Measurements from ENCODE around the gene ZYX. TPM values are rescaled to one million over a fixed set of nuclear protein-coding genes. Genes with fewer than 3 reads are reported as not detected.

Gene ZYX
- total and polyA plus RNA-seq, 2 of the 13 experiments (the other 11 are each of a cell fraction or from before 2014, with no cell fraction given) = 9.9 to 13.7 TPM

- TF ChIP-seq, protein P1, sequence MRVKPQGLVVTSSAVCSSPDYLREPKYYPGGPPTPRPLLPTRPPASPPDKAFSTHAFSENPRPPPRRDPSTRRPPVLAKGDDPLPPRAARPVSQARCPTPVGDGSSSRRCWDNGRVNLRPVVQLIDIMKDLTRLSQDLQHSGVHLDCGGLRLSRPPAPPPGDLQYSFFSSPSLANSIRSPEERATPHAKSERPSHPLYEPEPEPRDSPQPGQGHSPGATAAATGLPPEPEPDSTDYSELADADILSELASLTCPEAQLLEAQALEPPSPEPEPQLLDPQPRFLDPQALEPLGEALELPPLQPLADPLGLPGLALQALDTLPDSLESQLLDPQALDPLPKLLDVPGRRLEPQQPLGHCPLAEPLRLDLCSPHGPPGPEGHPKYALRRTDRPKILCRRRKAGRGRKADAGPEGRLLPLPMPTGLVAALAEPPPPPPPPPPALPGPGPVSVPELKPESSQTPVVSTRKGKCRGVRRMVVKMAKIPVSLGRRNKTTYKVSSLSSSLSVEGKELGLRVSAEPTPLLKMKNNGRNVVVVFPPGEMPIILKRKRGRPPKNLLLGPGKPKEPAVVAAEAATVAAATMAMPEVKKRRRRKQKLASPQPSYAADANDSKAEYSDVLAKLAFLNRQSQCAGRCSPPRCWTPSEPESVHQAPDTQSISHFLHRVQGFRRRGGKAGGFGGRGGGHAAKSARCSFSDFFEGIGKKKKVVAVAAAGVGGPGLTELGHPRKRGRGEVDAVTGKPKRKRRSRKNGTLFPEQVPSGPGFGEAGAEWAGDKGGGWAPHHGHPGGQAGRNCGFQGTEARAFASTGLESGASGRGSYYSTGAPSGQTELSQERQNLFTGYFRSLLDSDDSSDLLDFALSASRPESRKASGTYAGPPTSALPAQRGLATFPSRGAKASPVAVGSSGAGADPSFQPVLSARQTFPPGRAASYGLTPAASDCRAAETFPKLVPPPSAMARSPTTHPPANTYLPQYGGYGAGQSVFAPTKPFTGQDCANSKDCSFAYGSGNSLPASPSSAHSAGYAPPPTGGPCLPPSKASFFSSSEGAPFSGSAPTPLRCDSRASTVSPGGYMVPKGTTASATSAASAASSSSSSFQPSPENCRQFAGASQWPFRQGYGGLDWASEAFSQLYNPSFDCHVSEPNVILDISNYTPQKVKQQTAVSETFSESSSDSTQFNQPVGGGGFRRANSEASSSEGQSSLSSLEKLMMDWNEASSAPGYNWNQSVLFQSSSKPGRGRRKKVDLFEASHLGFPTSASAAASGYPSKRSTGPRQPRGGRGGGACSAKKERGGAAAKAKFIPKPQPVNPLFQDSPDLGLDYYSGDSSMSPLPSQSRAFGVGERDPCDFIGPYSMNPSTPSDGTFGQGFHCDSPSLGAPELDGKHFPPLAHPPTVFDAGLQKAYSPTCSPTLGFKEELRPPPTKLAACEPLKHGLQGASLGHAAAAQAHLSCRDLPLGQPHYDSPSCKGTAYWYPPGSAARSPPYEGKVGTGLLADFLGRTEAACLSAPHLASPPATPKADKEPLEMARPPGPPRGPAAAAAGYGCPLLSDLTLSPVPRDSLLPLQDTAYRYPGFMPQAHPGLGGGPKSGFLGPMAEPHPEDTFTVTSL (CRISPR knock-in tag; IDR thresholded peaks at IDR 0.05; ENCODE audit: borderline replicate concordance) = no peak
- TF ChIP-seq RARG (CRISPR knock-in tag; IDR thresholded peaks at IDR 0.05; ENCODE audit: low read depth) (no peak), ZNF772 (CRISPR knock-in tag; IDR thresholded peaks at IDR 0.05) (no peak), ZNF782 (CRISPR knock-in tag; IDR thresholded peaks at IDR 0.05; ENCODE audit: borderline replicate concordance) (no peak), ZBTB8A (CRISPR knock-in tag; IDR thresholded peaks at IDR 0.05; ENCODE audit: borderline replicate concordance, low read depth) (no peak), ZNF292 (CRISPR knock-in tag; IDR thresholded peaks at IDR 0.05; ENCODE audit: borderline replicate concordance, low read depth) (no peak), ZNF558 (CRISPR knock-in tag; IDR thresholded peaks at IDR 0.05; ENCODE audit: borderline replicate concordance) (no peak), RFX3 (CRISPR knock-in tag; IDR thresholded peaks at IDR 0.05) (no peak), FOSL1 (CRISPR knock-in tag; IDR thresholded peaks at IDR 0.05; ENCODE audit: borderline replicate concordance) (no peak), ZNF3 (CRISPR knock-in tag; IDR thresholded peaks at IDR 0.05) (no peak), ZNF749 (CRISPR knock-in tag; IDR thresholded peaks at IDR 0.05; ENCODE audit: borderline replicate concordance) (no peak), TOE1 (CRISPR knock-in tag; IDR thresholded peaks at IDR 0.05) (no peak), ZNF589 (CRISPR knock-in tag; conservative IDR thresholded peaks at IDR 0.05) (no peak), ZNF44 (CRISPR knock-in tag; IDR thresholded peaks at IDR 0.05) (no peak), THYN1 (CRISPR knock-in tag; IDR thresholded peaks at IDR 0.05; ENCODE audit: borderline replicate concordance, low read depth) (no peak)
- TF ChIP-seq, protein P2, sequence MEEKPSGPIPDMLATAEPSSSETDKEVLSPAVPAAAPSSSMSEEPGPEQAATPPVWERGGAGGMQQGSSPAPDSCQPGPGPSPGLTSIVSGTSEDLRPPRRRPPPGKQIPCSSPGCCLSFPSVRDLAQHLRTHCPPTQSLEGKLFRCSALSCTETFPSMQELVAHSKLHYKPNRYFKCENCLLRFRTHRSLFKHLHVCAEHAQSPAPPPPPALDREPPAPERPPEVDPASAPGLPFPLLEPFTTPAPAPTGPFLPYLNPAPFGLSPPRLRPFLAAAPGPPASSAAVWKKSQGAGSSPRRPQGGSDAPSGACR (CRISPR knock-in tag; IDR thresholded peaks at IDR 0.05) = no peak
- TF ChIP-seq, protein P3, sequence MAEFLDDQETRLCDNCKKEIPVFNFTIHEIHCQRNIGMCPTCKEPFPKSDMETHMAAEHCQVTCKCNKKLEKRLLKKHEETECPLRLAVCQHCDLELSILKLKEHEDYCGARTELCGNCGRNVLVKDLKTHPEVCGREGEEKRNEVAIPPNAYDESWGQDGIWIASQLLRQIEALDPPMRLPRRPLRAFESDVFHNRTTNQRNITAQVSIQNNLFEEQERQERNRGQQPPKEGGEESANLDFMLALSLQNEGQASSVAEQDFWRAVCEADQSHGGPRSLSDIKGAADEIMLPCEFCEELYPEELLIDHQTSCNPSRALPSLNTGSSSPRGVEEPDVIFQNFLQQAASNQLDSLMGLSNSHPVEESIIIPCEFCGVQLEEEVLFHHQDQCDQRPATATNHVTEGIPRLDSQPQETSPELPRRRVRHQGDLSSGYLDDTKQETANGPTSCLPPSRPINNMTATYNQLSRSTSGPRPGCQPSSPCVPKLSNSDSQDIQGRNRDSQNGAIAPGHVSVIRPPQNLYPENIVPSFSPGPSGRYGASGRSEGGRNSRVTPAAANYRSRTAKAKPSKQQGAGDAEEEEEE (CRISPR knock-in tag; IDR thresholded peaks at IDR 0.05; ENCODE audit: borderline replicate concordance) = 0 out of 2 replicates have a peak, but pooled peaks have one; percentile 58
- TF ChIP-seq, protein P4, sequence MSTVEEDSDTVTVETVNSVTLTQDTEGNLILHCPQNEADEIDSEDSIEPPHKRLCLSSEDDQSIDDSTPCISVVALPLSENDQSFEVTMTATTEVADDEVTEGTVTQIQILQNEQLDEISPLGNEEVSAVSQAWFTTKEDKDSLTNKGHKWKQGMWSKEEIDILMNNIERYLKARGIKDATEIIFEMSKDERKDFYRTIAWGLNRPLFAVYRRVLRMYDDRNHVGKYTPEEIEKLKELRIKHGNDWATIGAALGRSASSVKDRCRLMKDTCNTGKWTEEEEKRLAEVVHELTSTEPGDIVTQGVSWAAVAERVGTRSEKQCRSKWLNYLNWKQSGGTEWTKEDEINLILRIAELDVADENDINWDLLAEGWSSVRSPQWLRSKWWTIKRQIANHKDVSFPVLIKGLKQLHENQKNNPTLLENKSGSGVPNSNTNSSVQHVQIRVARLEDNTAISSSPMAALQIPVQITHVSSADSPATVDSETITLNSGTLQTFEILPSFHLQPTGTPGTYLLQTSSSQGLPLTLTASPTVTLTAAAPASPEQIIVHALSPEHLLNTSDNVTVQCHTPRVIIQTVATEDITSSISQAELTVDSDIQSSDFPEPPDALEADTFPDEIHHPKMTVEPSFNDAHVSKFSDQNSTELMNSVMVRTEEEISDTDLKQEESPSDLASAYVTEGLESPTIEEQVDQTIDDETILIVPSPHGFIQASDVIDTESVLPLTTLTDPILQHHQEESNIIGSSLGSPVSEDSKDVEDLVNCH (CRISPR knock-in tag; IDR thresholded peaks at IDR 0.05) = no peak
Observed at GRCh38 chr7:143391462-143392404, 10.6 kb downstream of the ZYX start (continued).

All from HepG2 (cell line).